Measurements from ENCODE around the gene FMNL1.

DNA sequence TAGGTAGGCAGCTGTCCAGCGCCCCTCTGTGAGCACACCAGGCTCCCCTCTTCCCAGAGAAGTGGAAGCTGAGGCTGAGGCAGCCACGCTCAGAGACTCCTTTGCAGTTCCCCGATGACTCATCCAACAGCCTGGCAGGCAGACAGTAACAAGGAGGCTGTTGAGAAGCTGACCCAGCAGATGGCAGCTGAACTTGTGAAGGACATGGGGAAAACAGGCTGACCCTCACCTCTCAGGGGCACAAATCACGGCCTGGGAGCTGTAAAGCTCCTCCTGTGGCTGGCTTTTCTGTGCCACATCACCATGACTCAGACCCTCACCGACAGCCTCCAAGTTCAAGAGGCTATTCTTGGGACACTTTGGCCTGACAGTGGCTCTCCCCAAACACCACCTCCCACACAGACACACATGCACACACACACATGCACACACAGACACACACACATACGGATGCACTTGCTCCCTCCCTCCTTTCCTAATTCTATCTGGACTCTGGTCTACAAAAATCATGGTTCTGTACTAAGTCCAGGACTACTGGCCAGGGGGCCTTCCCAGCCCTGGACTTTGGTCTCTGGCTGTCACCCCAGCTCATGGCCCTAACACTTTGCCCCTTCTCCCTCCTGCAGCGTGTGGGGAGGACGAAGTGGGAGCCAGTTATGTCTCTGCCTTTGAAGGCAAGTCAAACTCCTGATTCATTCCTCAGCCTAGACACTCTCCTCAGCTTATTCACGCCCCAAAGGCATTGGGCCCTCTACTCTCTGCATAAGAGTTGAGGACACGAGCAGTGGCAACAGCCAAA is 71.9 kb downstream of the FMNL1 start:
- TF ChIP-seq, protein P1, sequence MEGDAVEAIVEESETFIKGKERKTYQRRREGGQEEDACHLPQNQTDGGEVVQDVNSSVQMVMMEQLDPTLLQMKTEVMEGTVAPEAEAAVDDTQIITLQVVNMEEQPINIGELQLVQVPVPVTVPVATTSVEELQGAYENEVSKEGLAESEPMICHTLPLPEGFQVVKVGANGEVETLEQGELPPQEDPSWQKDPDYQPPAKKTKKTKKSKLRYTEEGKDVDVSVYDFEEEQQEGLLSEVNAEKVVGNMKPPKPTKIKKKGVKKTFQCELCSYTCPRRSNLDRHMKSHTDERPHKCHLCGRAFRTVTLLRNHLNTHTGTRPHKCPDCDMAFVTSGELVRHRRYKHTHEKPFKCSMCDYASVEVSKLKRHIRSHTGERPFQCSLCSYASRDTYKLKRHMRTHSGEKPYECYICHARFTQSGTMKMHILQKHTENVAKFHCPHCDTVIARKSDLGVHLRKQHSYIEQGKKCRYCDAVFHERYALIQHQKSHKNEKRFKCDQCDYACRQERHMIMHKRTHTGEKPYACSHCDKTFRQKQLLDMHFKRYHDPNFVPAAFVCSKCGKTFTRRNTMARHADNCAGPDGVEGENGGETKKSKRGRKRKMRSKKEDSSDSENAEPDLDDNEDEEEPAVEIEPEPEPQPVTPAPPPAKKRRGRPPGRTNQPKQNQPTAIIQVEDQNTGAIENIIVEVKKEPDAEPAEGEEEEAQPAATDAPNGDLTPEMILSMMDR (IDR thresholded peaks at IDR 0.05; ENCODE audit: insufficient read depth, low read length): no peak
- no peak for TF ChIP-seq REST (IDR thresholded peaks at IDR 0.05; ENCODE audit: insufficient replicate concordance, low read depth)
- no peak for TF ChIP-seq POLR2AphosphoS5 (IDR thresholded peaks at IDR 0.05; ENCODE audit: low read depth)
- no peak for TF ChIP-seq GABPA (IDR thresholded peaks at IDR 0.05; ENCODE audit: low read depth)
- no peak for TF ChIP-seq SPI1 (IDR thresholded peaks at IDR 0.05; ENCODE audit: borderline replicate concordance, low read depth)

Data from HL-60 (cell line).